ENCODE results near the gene FOXO6.

Gene FOXO6

DNA sequence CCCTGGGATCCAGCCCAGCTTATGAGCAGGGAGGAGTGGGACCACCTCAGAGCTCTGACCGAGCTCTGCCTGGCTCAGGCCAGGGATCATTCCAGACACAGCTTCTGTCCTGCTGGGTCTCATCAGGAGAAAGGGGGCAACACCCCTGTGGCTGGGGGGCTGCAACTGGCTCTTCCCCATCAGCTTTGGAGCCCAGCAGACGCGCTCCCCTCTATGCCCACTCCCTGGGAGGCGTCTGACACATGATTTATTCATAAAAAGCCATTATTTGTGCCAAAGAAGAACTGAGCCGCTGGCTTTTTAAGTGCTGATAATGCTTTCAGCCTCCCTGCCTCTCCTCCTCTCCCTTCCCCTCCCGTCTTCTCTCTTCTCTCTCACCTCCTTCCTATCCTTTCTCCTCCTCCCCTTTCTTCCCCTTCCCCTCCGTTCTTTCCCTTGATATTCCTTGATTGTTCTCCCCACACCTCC, 25.0 kb downstream of the FOXO6 start:
- no peak for DNase-seq

DNA sequence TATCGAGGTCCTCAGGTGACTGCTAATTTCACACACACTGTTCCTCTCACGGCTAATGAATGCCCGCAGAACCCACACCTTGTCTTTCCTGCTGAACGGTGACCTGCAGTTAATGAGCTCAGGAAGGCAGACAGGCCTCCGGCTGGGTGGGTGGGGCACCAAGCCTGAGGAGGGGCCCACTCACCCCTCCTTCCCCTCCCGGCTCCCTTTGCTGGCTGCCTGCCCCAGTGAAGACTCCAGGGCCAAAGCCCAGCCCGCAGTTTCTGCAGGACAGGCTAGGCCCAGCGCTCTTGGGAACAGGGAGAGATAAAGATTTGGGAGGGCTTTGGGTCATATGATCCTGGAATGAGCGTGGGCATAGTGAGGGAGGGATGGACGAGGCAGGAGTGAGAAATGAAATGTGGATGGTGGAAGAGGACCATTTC, 26.4 kb downstream of the FOXO6 start:
- no peak for DNase-seq

DNA sequence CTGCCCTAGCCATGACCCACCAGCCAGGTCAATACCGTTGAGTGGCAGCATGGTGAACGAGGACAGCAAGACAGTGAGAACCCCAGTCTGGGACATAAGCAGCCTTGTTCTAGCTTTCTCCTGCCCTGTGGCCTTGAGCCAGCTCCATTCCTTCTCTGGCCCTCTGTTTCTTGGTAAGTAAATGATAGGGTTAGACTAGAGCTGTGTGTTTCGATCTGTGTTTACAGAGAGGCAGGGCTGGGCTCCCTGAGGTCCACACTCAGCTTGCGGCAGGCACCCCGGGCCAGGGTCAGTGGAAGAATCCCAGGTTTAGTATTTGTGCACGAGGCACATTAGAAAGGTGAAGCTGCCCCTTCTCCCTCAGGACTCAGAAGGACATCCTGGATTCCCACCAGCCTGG, 27.3 kb downstream of the FOXO6 start:
- DNase-seq = no peak

DNA sequence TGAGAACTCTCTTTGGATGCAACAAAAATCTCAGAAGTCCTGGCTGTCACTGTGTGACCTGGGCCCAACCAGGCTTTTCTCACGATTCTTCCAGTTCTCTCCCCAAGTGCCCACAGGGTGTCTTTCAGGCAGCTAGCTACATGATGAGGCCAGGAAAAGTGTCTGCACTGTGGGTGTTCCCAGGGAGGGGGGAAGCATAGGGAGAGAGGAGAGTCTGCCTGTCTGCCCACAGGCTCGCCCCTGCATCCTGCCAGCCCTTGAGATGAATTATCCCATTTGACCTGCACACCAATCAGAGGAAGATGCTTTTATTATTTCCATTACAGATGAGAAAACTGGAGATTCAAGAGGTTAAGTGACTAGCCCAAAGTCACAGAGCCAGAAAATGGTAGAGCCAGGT, 27.8 kb downstream of the FOXO6 start:
- no peak for DNase-seq

GRCh38 chr1:41390166-41390565, 28.9 kb downstream of the FOXO6 start:
- no peak for DNase-seq

DNA sequence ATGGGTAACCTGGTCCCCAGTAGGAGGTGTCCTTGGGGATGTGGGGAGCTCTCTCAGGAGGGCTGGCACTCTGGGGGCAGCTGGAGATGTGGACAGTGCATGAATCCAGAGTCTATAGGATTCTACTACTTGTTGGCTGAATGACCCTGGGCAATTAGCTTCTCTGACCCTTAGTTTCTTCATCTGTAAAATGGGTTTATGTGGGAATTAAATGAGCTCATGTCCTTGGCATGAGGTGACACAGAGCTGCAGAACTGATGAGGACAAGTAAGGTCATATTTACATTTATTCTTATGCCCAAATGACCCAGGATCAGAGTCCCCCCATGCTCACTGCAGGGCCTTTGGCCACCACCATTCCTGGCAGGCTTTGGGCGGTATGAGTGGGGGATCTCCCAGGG, 29.3 kb downstream of the FOXO6 start:
- DNase-seq = no peak

GRCh38 chr1:41391834-41392527, 30.7 kb downstream of the FOXO6 start:
- DNase-seq = no peak

DNA sequence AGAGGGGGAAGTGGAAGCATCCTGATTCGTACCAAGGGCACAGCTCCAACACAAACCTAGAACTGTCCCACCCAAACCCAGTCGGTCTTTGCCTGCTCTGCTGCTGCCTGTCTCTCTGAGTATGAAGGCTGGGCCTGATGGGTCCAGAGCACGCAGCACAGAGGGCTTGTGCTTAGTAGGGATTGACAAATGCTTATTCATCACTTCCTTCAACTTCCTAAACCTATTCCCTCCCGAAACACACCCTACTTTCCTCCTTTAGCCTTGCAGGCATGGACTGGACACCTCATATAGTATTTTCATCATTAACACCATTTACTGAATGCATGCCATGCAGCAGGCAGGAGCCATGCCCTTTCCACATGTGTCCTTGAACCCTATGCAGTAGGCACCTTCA, 31.3 kb downstream of the FOXO6 start:
- DNase-seq = no peak

DNA sequence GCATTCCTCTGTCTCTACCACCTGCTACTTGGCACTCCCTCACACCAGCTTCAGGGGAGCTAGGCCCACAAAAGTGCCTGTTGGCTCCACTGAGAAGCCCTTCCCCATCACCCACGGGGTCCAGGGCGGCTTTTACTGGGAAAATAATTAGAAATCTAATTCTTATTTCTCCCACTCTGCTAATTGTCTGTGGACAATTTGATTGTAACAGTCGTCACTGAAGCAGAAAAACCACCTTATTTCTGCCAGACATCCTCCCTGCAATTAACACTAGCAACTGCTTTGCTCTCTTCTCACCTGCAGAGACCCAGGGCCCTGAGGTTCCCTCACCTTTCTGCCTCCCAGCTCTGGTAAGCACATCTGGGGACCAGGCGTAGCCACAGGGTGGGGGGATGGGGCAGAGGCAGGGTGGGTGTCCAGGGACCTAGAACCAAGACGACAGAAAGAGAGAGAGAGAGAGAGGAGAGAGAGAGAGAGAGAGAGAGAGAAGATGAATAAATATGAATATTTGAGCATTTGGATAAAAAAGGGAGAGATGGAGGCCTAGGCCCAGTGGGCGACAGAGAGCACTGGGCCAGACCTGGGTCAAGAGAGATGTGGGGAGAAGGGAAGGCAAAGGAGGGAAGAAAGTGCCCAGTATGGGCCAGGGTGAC, 32.6 kb downstream of the FOXO6 start:
- DNase-seq = no peak

DNA sequence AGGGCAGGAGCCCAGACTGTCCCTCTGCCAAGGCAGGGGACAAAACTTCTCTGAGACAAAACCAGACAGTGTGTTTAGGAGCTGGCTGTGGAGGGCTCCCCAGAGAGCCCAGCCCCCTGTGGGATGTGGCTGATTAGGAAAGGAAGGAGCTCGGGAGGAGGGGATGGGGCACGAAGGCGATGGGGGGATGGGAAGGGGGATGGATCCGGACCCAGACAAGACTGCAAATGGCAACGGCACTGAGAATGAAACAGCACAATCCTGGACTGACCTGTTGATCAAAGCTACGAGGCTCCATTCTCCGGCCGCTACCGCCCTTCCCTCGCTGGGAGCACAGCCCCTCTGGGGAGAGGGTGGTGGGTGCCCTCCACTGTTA, 33.1 kb downstream of the FOXO6 start:
- no peak for DNase-seq

DNA sequence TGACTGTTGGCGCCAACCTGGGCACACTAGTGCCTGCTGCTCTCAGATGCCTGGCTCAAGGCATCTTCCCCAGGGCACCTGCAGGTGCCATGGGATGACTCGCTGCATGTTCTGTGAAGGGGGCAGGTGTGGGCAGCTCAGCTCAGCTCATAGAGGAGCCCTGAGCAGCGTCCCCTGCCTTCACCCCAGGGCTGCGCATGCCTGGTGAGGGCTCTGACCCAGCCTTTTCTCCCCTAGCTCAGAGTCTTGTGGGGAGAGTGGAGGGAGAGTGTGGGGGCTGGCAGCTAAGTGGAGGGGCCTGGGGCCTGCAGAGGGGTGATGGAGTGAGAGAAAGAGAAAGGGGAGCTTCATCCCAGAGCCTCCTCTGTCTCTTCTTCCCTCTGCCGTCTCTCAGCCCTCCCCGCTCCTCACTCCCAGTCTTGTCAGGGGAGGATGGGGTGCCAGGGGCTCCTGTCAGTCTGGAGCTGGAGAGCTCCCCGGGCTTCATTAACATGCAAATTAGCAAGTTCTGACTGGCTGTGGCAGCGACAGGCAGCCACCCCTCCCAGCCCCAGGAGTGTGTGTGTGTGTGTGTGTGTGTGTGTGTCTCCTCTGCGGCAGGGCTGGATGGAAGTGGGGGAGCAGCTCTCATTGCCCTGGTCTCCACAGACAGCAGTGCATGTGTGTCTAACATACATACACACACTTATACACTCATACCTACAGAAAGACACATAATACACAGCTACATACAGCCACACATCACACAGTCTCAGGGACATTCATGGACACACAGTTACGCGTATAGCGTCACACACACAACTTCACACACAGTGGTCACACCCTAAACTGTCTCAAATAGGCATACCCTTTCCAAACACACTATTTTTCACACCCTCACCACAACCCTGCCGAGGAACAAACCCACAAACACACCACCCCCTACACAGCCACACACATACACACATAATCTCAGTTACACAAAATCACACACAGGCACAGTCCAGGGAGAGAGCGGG, 34.0 kb downstream of the FOXO6 start:
- no peak for DNase-seq

GRCh38 chr1:41396084-41396483, 34.9 kb downstream of the FOXO6 start:
- no peak for DNase-seq

GRCh38 chr1:41397020-41397419, 35.8 kb downstream of the FOXO6 start:
- DNase-seq = no peak

DNA sequence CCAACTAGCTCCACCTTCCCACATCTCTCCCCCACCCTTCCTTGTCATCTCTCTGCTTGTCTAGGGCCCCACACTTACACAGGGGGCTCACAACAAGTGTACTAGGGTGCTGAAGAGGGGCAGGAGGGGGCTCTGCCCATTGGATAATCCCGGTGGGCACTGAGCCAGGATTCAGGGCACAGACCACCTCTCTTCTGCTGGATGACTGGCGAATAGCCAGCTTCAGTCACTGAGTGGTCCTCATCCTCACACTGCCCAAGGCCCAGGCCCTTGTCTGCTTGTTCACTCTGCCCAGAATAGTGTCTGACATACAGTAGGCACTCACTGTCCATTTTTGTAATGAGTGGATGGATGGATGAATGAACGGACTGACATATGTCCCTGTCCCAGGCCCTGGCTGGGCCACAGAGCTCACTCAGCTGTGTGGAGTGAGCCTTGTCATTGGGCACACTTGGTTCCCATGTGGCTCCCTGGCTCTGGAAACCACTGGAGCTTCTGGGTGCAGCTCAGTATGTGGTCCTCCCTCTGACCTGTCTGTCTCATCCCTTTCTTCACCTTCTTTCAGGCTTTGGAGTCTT, 36.6 kb downstream of the FOXO6 start:
- no peak for DNase-seq

- DNase-seq = no peak
Measured at GRCh38 chr1:41399145-41399795, 38.0 kb downstream of the FOXO6 start.

DNA sequence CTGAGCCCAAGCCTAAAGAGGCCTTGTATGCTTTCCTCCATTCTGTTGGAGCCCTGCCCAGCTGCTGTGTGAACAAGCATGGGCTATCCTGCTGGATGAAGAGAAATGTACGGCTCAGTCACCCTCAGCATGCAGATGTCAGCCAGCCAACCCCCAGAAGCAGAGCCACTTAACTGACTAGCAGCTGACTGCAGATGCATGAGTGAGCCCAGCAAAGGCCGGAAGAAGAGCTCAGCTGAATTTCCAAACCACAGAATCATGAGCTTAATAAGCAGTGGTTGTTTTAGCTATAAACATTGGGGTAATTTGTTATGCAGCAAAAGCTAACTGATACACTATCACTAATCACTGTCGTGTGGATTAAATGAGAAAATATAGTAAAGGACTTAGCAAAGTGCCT, 39.0 kb downstream of the FOXO6 start:
- DNase-seq = no peak

GRCh38 chr1:41401899-41402298, 40.7 kb downstream of the FOXO6 start:
- DNase-seq = no peak

GRCh38 chr1:41404308-41404761, 43.1 kb downstream of the FOXO6 start:
- DNase-seq = no peak

- no peak for DNase-seq
Measured at GRCh38 chr1:41407664-41408252, 46.5 kb downstream of the FOXO6 start.

DNA sequence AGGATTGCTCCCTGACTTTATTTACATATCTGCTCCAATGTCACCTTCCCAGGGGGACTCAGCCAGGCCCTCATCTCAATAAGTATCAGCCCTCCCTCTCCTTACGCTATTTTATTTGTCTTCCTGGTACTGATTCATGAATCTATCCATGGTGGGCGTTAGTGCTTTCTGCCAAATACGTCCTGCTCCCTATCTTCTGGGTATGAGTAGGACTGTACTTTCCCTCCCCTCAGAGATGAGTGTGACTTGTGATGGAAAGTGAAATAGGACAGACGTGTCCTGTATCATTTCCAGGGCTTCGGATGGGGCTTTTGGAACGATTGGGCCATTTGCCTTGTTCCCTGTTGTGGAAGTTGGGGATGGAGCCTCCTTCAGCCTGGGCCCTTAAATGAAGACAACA, 47.5 kb downstream of the FOXO6 start:
- DNase-seq = no peak

DNA sequence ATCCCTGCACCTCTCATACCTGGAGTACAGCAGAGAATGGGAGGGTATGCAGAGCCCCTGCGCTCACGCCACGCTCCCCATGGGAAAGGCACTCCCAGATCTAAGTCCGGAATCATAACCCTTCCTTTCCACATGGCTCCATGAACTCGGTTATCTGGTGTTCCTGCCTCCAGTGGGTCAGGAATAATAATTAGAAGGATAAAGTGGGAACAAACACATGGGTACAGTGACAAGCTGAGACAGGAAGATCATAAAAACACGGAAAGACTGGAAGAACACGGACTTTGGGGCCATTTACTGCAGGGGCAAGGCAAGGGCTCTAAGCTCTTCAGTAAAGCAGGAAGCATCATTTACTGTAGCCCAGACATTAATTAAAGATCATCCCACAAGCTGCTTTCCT, 48.6 kb downstream of the FOXO6 start:
- DNase-seq = no peak

GRCh38 chr1:41410462-41410861, 49.2 kb downstream of the FOXO6 start:
- DNase-seq = no peak
